HepG2 (cell line): Measurements from ENCODE around the gene CUEDC2. TPM values are rescaled to one million over a fixed set of nuclear protein-coding genes. Genes with fewer than 3 reads are reported as not detected.
A peak's percentile ranks its signal among the peaks of the same experiment; 100 is the strongest.

Experiments used
- ARNT ChIP-seq: fragments of 450-650 bp; IDR thresholded peaks from 2 replicates; pipeline ENCODE4 v1.6.1; 2017
- ARNTL ChIP-seq: sonication (generic); formaldehyde crosslinking; IDR thresholded peaks from 2 replicates; pipeline ENCODE4 v1.4.0; 2020; ENCODE audit warnings: mild to moderate bottlenecking, missing genetic modification reagents
- ATAD3A ChIP-seq: sonication (generic); formaldehyde crosslinking; IDR thresholded peaks from 2 replicates; pipeline ENCODE4 v1.4.0; 2020; ENCODE audit warnings: missing genetic modification reagents
- ATRX ChIP-seq: sonication (generic); formaldehyde crosslinking; IDR thresholded peaks from 2 replicates; pipeline ENCODE4 v1.4.0; 2020; ENCODE audit warnings: missing genetic modification reagents, borderline replicate concordance
- GPBP1L1 ChIP-seq: sonication (generic); formaldehyde crosslinking; IDR thresholded peaks from 2 replicates; pipeline ENCODE4 v1.5.0; 2020; ENCODE audit warnings: mild to moderate bottlenecking, missing genetic modification reagents
- HOXD1 ChIP-seq: sonication (generic); formaldehyde crosslinking; IDR thresholded peaks from 2 replicates; pipeline ENCODE4 v1.5.0; 2020; ENCODE audit warnings: missing genetic modification reagents
- ISX ChIP-seq: sonication (generic); formaldehyde crosslinking; conservative IDR thresholded peaks from 2 replicates; pipeline ENCODE4 v1.5.0; 2020; ENCODE audit warnings: missing genetic modification reagents
- KDM3A ChIP-seq: IDR thresholded peaks from 2 replicates; pipeline ENCODE4 v1.6.1; 2018; ENCODE audit warnings: low read depth, missing compliant biosample characterization
- MLXIP ChIP-seq: sonication (generic); formaldehyde crosslinking; IDR thresholded peaks from 2 replicates; pipeline ENCODE4 v1.9.0; 2021; ENCODE audit warnings: missing genetic modification reagents, borderline replicate concordance
- NCOA1 ChIP-seq: sonication (generic); formaldehyde crosslinking; IDR thresholded peaks from 2 replicates; pipeline ENCODE4 v1.9.0; 2021; ENCODE audit warnings: missing genetic modification reagents
- REL ChIP-seq: sonication (generic); formaldehyde crosslinking; conservative IDR thresholded peaks from 2 replicates; pipeline ENCODE4 v1.8.0; 2022; ENCODE audit warnings: mild to moderate bottlenecking, missing genetic modification reagents, moderate library complexity
- SKI ChIP-seq: fragments of 450-650 bp; IDR thresholded peaks from one replicate; pipeline ENCODE4 v1.6.1; 2018; ENCODE audit warnings: mild to moderate bottlenecking; ENCODE audit not compliant: partially characterized antibody
- SNRNP70 ChIP-seq: fragments of 200-400 bp; formaldehyde crosslinking; IDR thresholded peaks from 2 replicates; pipeline ENCODE4 v1.6.1; 2017; ENCODE audit warnings: mild to moderate bottlenecking, low read depth, low read length, moderate library complexity
- STAT5B ChIP-seq: sonication (generic); formaldehyde crosslinking; IDR thresholded peaks from 2 replicates; pipeline ENCODE4 v1.4.0; 2020; ENCODE audit warnings: missing genetic modification reagents
- TP53 ChIP-seq: sonication (generic); formaldehyde crosslinking; conservative IDR thresholded peaks from 2 replicates; pipeline ENCODE4 v1.4.0; 2020; ENCODE audit warnings: missing genetic modification reagents
- U2AF1 ChIP-seq: fragments of 200-400 bp; formaldehyde crosslinking; optimal IDR thresholded peaks from 2 replicates; pipeline ENCODE3; 2017; ENCODE audit warnings: mild to moderate bottlenecking, low read depth, low read length
- ZBTB26 ChIP-seq: IDR thresholded peaks from 2 replicates; pipeline ENCODE4 v1.6.1; 2016; ENCODE audit warnings: missing compliant biosample characterization, missing genetic modification reagents, borderline replicate concordance
- ZGPAT ChIP-seq: IDR thresholded peaks from 2 replicates; pipeline ENCODE4 v1.6.1; 2016; ENCODE audit warnings: mild to moderate bottlenecking
- ZNF33B ChIP-seq: sonication (generic); formaldehyde crosslinking; IDR thresholded peaks from 2 replicates; pipeline ENCODE4 v1.5.1; 2020; ENCODE audit warnings: mild to moderate bottlenecking, missing genetic modification reagents
- ZNF446 ChIP-seq: sonication (generic); formaldehyde crosslinking; IDR thresholded peaks from 2 replicates; pipeline ENCODE4 v1.5.0; 2020; ENCODE audit warnings: mild to moderate bottlenecking, missing genetic modification reagents
- ZNF543 ChIP-seq: sonication (generic); formaldehyde crosslinking; IDR thresholded peaks from 2 replicates; pipeline ENCODE4 v1.4.0; 2020; ENCODE audit warnings: mild to moderate bottlenecking, missing genetic modification reagents
- ZNF776 ChIP-seq: sonication (generic); formaldehyde crosslinking; IDR thresholded peaks from 2 replicates; pipeline ENCODE4 v1.4.0; 2020; ENCODE audit warnings: mild to moderate bottlenecking, missing genetic modification reagents
- ZNF839 ChIP-seq: sonication (generic); formaldehyde crosslinking; IDR thresholded peaks from 2 replicates; pipeline ENCODE4 v1.4.0; 2020; ENCODE audit warnings: missing genetic modification reagents, mild to moderate bottlenecking, borderline replicate concordance
- ZNF841 ChIP-seq: sonication (generic); formaldehyde crosslinking; IDR thresholded peaks from 2 replicates; pipeline ENCODE4 v1.8.1; 2023; ENCODE audit warnings: missing genetic modification reagents, borderline replicate concordance
- polyA plus RNA-seq, 8 experiments: library from polyadenylated mRNA; depleted of rRNA in 3 of 8; stranded (reverse) in 7 of 8; unstranded in 1 of 8; fragments of >200 nt; fragmentation: Illumina TruSeq in 4 of 8; extraction: Trizol in 4 of 8; gene quantifications; 2 replicates each; pipeline versions ENCODE4 v1.2.1 to v1.2.3, GENCODE V29; 2011 to 2016; ENCODE audit warnings: low read depth in 4 of 8, missing spikeins in 1 of 8, mixed read lengths in 1 of 8; ENCODE audit not compliant: insufficient read depth in 1 of 8
- total RNA-seq, 5 experiments: library from RNA; depleted of rRNA; stranded (reverse); fragments of >200 nt; fragmentation: Illumina TruSeq; extraction: Trizol; gene quantifications; 2 replicates each; pipeline ENCODE4 v1.2.3, GENCODE V29; 2016; ENCODE audit warnings: low read depth in 1 of 5

The CUEDC2 gene
- total and polyA plus RNA-seq, 2 of the 13 experiments (the other 11 are each of a cell fraction or from before 2014, with no cell fraction given), result 13.1 to 18.4 TPM

- TF ChIP-seq SKI, result no peak
- no peak for TF ChIP-seq U2AF1
- peak; percentile 62 for TF ChIP-seq ARNTL (CRISPR knock-in tag)
- no peak for TF ChIP-seq STAT5B (CRISPR knock-in tag)
- TF ChIP-seq ATAD3A, result no peak
- TF ChIP-seq MLXIP (CRISPR knock-in tag), result no peak
- TF ChIP-seq NCOA1 (CRISPR knock-in tag), result no peak
- TF ChIP-seq ZNF839 (CRISPR knock-in tag), result no peak
- TF ChIP-seq ZNF841 (CRISPR knock-in tag), result no peak
- TF ChIP-seq ZGPAT (CRISPR knock-in tag), result peak; percentile 59; the same call in 1 of the 2 replicates
- no peak for TF ChIP-seq GPBP1L1 (CRISPR knock-in tag)
- no peak for TF ChIP-seq SNRNP70
- no peak for TF ChIP-seq REL
- no peak; the same call in 1 of the 2 replicates for TF ChIP-seq ZNF543 (CRISPR knock-in tag)
- no peak for TF ChIP-seq ISX (CRISPR knock-in tag)
- TF ChIP-seq ZBTB26 (CRISPR knock-in tag), result no peak
- no peak for TF ChIP-seq ATRX
- no peak for TF ChIP-seq KDM3A (CRISPR knock-in tag)
- no peak for TF ChIP-seq ZNF446 (CRISPR knock-in tag)
- TF ChIP-seq ZNF776 (CRISPR knock-in tag), result no peak
- TF ChIP-seq ZNF33B (CRISPR knock-in tag), result 0 out of 2 replicates have a peak, but pooled peaks have one; percentile 30
- no peak for TF ChIP-seq HOXD1 (CRISPR knock-in tag)
- TF ChIP-seq ARNT, result no peak
- no peak for TF ChIP-seq TP53 (CRISPR knock-in tag)
Measured at GRCh38 chr10:102461187-102462054, 29.0 kb upstream of the CUEDC2 start (continued).
